Activated CD4-positive, alpha-beta T cell treated with anti-CD3 and anti-CD28 coated beads, Interleukin-10, Interleukin-2, amounts not matched to agents 100 ng/mL and 50 ng/mL, durations not matched to agents 16 hours and 8 hours (primary cell): Measurements from ENCODE around the gene TBC1D5.
A peak's percentile ranks its signal among the peaks of the same experiment; 100 is the strongest.
"Not testable (repeated sequence)": the region's sequence is repeated elsewhere in the genome, so short reads cannot be mapped to it uniquely, and the experiment has no call there.

ENCODE experiments used
- DNase-seq: peaks from one replicate; pipeline ENCODE4 v3.0.0-alpha.2; 2020

Gene TBC1D5

GRCh38 chr3:17705991-17706390 lies 36.4 kb downstream of the TBC1D5 start:
- not testable (repeated sequence) for DNase-seq

GRCh38 chr3:17699815-17700214 lies 42.6 kb downstream of the TBC1D5 start:
- not testable (repeated sequence) for DNase-seq

- not testable (repeated sequence) for DNase-seq
Observed at GRCh38 chr3:17695665-17696064, 46.8 kb downstream of the TBC1D5 start.

- DNase-seq: not testable (repeated sequence)
Observed at GRCh38 chr3:17693670-17693999, 48.8 kb downstream of the TBC1D5 start.

- DNase-seq: peak; percentile 26
Observed at GRCh38 chr3:17692846-17693669, 49.4 kb downstream of the TBC1D5 start.

GRCh38 chr3:17687566-17687965 lies 54.9 kb downstream of the TBC1D5 start:
- DNase-seq: no peak

GRCh38 chr3:17686613-17687012 lies 55.8 kb downstream of the TBC1D5 start:
- peak; percentile 24 for DNase-seq

GRCh38 chr3:17683542-17684207 lies 58.8 kb downstream of the TBC1D5 start:
- DNase-seq: no peak

- DNase-seq: peak; percentile 12
Observed at GRCh38 chr3:17680530-17680929, 61.9 kb downstream of the TBC1D5 start.

GRCh38 chr3:17678116-17678741 lies 64.2 kb downstream of the TBC1D5 start:
- DNase-seq: peak; percentile 63

GRCh38 chr3:17674082-17674686 lies 68.2 kb downstream of the TBC1D5 start:
- DNase-seq: no peak

GRCh38 chr3:17672506-17672905 lies 69.9 kb downstream of the TBC1D5 start:
- no peak for DNase-seq

- DNase-seq: no peak
Observed at GRCh38 chr3:17670749-17671148, 71.7 kb downstream of the TBC1D5 start.

GRCh38 chr3:17664923-17665322 lies 77.5 kb downstream of the TBC1D5 start:
- DNase-seq: no peak

- no peak for DNase-seq
Observed at GRCh38 chr3:17656264-17656663, 86.2 kb downstream of the TBC1D5 start.

GRCh38 chr3:17655743-17656142 lies 86.7 kb downstream of the TBC1D5 start:
- DNase-seq: no peak

GRCh38 chr3:17649748-17650147 lies 92.7 kb downstream of the TBC1D5 start:
- DNase-seq: not testable (repeated sequence)

- not testable (repeated sequence) for DNase-seq
Observed at GRCh38 chr3:17648630-17649355, 93.6 kb downstream of the TBC1D5 start.

GRCh38 chr3:17645074-17645698 lies 97.2 kb downstream of the TBC1D5 start:
- DNase-seq: no peak

GRCh38 chr3:17643691-17644090 lies 98.7 kb downstream of the TBC1D5 start:
- DNase-seq: no peak

GRCh38 chr3:17642474-17642873 lies 100.0 kb downstream of the TBC1D5 start:
- no peak for DNase-seq

- DNase-seq: peak; percentile 16
Observed at GRCh38 chr3:17640466-17640865, 102.0 kb downstream of the TBC1D5 start.
